K562 (cell line): ENCODE data around the gene ADSS1. TPM values are rescaled to one million over a fixed set of nuclear protein-coding genes. Genes with fewer than 3 reads are reported as not detected.

Experiments
- ATF4 ChIP-seq: fragments of 450-650 bp; formaldehyde crosslinking; IDR thresholded peaks from 2 replicates; pipeline ENCODE4 v1.4.0; 2022; ENCODE audit warnings: mild to moderate bottlenecking, moderate library complexity
- CBX8 ChIP-seq: fragments of 200-600 bp; sonication (generic); IDR thresholded peaks from 2 replicates; pipeline ENCODE4 v1.6.1; 2012; ENCODE audit warnings: borderline replicate concordance, mixed run types, low read depth, mild to moderate bottlenecking, moderate library complexity, mixed read lengths, low read length, control low read depth, inconsistent platforms; ENCODE audit not compliant: poor library complexity, severe bottlenecking; ENCODE audit errors: extremely low read depth
- DPF2 ChIP-seq: fragments of 450-650 bp; IDR thresholded peaks from 2 replicates; pipeline ENCODE4 v1.6.1; 2016
- EWSR1 ChIP-seq: fragments of 450-650 bp; IDR thresholded peaks from 2 replicates; pipeline ENCODE4 v1.6.1; 2018; ENCODE audit warnings: borderline replicate concordance, mild to moderate bottlenecking, low read depth, moderate library complexity; ENCODE audit not compliant: partially characterized antibody
- KAT2B ChIP-seq: IDR thresholded peaks from one replicate; pipeline ENCODE4 v1.6.1; 2012; ENCODE audit warnings: low read depth, mild to moderate bottlenecking, control low read depth, inconsistent platforms, low read length, moderate library complexity
- LCOR ChIP-seq: sonication (generic); formaldehyde crosslinking; IDR thresholded peaks from 2 replicates; pipeline ENCODE4 v1.8.0; 2022; ENCODE audit warnings: mild to moderate bottlenecking, missing genetic modification reagents
- MCM7 ChIP-seq, 2 experiments: fragments of 450-650 bp; IDR thresholded peaks; 2 replicates each; pipeline ENCODE4 v1.6.1; 2016 to 2018
- MXD1 ChIP-seq: fragments of 250-450 bp; sonication (Bioruptor Pico); IDR thresholded peaks from 2 replicates; pipeline ENCODE4 v1.8.0; 2021; ENCODE audit warnings: borderline replicate concordance, mild to moderate bottlenecking, moderate library complexity; ENCODE audit not compliant: poor library complexity, severe bottlenecking
- SMARCA5 ChIP-seq: fragments of 450-650 bp; IDR thresholded peaks from 2 replicates; pipeline ENCODE4 v1.6.1; 2016
- SNIP1 ChIP-seq: fragments of 450-650 bp; IDR thresholded peaks from 2 replicates; pipeline ENCODE4 v1.7.1; 2017; ENCODE audit warnings: low read depth, mild to moderate bottlenecking
- SP2 ChIP-seq: IDR thresholded peaks from 2 replicates; pipeline ENCODE4 v1.6.1; 2011; ENCODE audit warnings: mild to moderate bottlenecking, low read depth, low read length, moderate library complexity; ENCODE audit not compliant: poor library complexity, severe bottlenecking; ENCODE audit errors: extremely low read depth
- STAG1 ChIP-seq: sonication (generic); formaldehyde crosslinking; IDR thresholded peaks from 2 replicates; pipeline ENCODE4 v1.5.0; 2020; ENCODE audit warnings: missing genetic modification reagents, borderline replicate concordance
- ZNF165 ChIP-seq: fragments of 250-450 bp; sonication (Bioruptor Pico); IDR thresholded peaks from 2 replicates; pipeline ENCODE4 v1.4.0; 2020; ENCODE audit warnings: borderline replicate concordance
- ZNF609 ChIP-seq: sonication (generic); formaldehyde crosslinking; IDR thresholded peaks from 2 replicates; pipeline ENCODE4 v1.8.1; 2023; ENCODE audit warnings: missing genetic modification reagents, mild to moderate bottlenecking, borderline replicate concordance
- ZNF830 ChIP-seq: fragments of 250-450 bp; sonication (Bioruptor Pico); IDR thresholded peaks from 2 replicates; pipeline ENCODE4 v1.5.0; 2021; ENCODE audit warnings: mild to moderate bottlenecking
- polyA plus RNA-seq, 8 experiments: library from polyadenylated mRNA; depleted of rRNA in 4 of 8; stranded (reverse) in 5 of 8; unstranded in 3 of 8; fragments of >200 nt; fragmentation: Nextera tagmentation in 2 of 8; fragmentation: Illumina TruSeq in 1 of 8; extraction: Ambion mirVana in 2 of 8; extraction: Trizol in 1 of 8; gene quantifications; 2 replicates each; pipeline versions ENCODE4 v1.2.1 to v1.2.3, GENCODE V29; 2011 to 2014; ENCODE audit warnings: inconsistent platforms in 1 of 8, missing spikeins in 1 of 8
- total RNA-seq, 7 experiments: library from RNA; depleted of rRNA in 6 of 7; stranded (reverse); fragments of >200 nt in 6 of 7; fragmentation: Illumina TruSeq in 2 of 7; extraction: Trizol in 2 of 7; gene quantifications; 2 replicates each; pipeline versions ENCODE4 v1.2.1 to v1.2.3, GENCODE V29; 2011 to 2021; ENCODE audit warnings: low replicate concordance in 1 of 7
- TF ChIP-seq, protein P1 (sequence below): fragments of 450-650 bp; IDR thresholded peaks from 2 replicates; pipeline ENCODE4 v1.6.1; 2017; ENCODE audit warnings: antibody characterized with exemption, mild to moderate bottlenecking
- TF ChIP-seq, protein P2 (sequence below): fragments of 450-650 bp; IDR thresholded peaks from 2 replicates; pipeline ENCODE4 v1.6.1; 2016; ENCODE audit warnings: low read depth, mild to moderate bottlenecking, moderate library complexity

Gene ADSS1
- total and polyA plus RNA-seq, 9 of the 15 experiments (the other 6 are each of a cell fraction or from before 2014, with no cell fraction given): 0.53 to 5.9 (median 3.9) TPM

GRCh38 chr14:104700747-104701217, 23.2 kb upstream of the ADSS1 start (continued):
- TF ChIP-seq, protein P1, sequence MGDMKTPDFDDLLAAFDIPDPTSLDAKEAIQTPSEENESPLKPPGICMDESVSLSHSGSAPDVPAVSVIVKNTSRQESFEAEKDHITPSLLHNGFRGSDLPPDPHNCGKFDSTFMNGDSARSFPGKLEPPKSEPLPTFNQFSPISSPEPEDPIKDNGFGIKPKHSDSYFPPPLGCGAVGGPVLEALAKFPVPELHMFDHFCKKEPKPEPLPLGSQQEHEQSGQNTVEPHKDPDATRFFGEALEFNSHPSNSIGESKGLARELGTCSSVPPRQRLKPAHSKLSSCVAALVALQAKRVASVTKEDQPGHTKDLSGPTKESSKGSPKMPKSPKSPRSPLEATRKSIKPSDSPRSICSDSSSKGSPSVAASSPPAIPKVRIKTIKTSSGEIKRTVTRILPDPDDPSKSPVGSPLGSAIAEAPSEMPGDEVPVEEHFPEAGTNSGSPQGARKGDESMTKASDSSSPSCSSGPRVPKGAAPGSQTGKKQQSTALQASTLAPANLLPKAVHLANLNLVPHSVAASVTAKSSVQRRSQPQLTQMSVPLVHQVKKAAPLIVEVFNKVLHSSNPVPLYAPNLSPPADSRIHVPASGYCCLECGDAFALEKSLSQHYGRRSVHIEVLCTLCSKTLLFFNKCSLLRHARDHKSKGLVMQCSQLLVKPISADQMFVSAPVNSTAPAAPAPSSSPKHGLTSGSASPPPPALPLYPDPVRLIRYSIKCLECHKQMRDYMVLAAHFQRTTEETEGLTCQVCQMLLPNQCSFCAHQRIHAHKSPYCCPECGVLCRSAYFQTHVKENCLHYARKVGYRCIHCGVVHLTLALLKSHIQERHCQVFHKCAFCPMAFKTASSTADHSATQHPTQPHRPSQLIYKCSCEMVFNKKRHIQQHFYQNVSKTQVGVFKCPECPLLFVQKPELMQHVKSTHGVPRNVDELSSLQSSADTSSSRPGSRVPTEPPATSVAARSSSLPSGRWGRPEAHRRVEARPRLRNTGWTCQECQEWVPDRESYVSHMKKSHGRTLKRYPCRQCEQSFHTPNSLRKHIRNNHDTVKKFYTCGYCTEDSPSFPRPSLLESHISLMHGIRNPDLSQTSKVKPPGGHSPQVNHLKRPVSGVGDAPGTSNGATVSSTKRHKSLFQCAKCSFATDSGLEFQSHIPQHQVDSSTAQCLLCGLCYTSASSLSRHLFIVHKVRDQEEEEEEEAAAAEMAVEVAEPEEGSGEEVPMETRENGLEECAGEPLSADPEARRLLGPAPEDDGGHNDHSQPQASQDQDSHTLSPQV: peak; percentile 66; the same call in 1 of the 2 replicates
- TF ChIP-seq LCOR (CRISPR knock-in tag) (peak; percentile 24; the same call in 1 of the 2 replicates), ZNF609 (CRISPR knock-in tag) (no peak), MCM7 (IDR thresholded peaks at IDR 0.05) (no peak), CBX8 (no peak), MXD1 (CRISPR knock-in tag) (no peak), ATF4 (CRISPR knock-in tag) (no peak), STAG1 (CRISPR knock-in tag) (no peak), KAT2B (no peak), EWSR1 (no peak), ZNF830 (CRISPR knock-in tag) (no peak), SMARCA5 (no peak), SNIP1 (no peak), ZNF165 (CRISPR knock-in tag) (no peak), SP2 (no peak), DPF2 (peak; percentile 83)
- TF ChIP-seq, protein P2, sequence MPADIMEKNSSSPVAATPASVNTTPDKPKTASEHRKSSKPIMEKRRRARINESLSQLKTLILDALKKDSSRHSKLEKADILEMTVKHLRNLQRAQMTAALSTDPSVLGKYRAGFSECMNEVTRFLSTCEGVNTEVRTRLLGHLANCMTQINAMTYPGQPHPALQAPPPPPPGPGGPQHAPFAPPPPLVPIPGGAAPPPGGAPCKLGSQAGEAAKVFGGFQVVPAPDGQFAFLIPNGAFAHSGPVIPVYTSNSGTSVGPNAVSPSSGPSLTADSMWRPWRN: peak; percentile 73
